K562 (cell line): ENCODE measurements around the gene WDR13. TPM values are rescaled to one million over a fixed set of nuclear protein-coding genes. Genes with fewer than 3 reads are reported as not detected.

ENCODE experiments used
- HNRNPUL1 ChIP-seq: fragments of 200-400 bp; formaldehyde crosslinking; IDR thresholded peaks from 2 replicates; pipeline ENCODE4 v1.6.1; 2017; ENCODE audit warnings: low read length
- MXD1 ChIP-seq: fragments of 250-450 bp; sonication (Bioruptor Pico); IDR thresholded peaks from 2 replicates; pipeline ENCODE4 v1.8.0; 2021; ENCODE audit warnings: borderline replicate concordance, mild to moderate bottlenecking, moderate library complexity; ENCODE audit not compliant: poor library complexity, severe bottlenecking
- RBM39 ChIP-seq: fragments of 200-400 bp; formaldehyde crosslinking; optimal IDR thresholded peaks from 2 replicates; pipeline ENCODE3; 2018; ENCODE audit warnings: low read depth, low read length
- ZNF133 ChIP-seq: fragments of 250-450 bp; sonication (Bioruptor Pico); IDR thresholded peaks from 2 replicates; pipeline ENCODE4 v1.4.0; 2020; ENCODE audit warnings: mild to moderate bottlenecking
- polyA plus RNA-seq, 8 experiments: library from polyadenylated mRNA; depleted of rRNA in 4 of 8; stranded (reverse) in 5 of 8; unstranded in 3 of 8; fragments of >200 nt; fragmentation: Nextera tagmentation in 2 of 8; fragmentation: Illumina TruSeq in 1 of 8; extraction: Ambion mirVana in 2 of 8; extraction: Trizol in 1 of 8; gene quantifications; 2 replicates each; pipeline versions ENCODE4 v1.2.1 to v1.2.3, GENCODE V29; 2011 to 2014; ENCODE audit warnings: inconsistent platforms in 1 of 8, missing spikeins in 1 of 8
- total RNA-seq, 7 experiments: library from RNA; depleted of rRNA in 6 of 7; stranded (reverse); fragments of >200 nt in 6 of 7; fragmentation: Illumina TruSeq in 2 of 7; extraction: Trizol in 2 of 7; gene quantifications; 2 replicates each; pipeline versions ENCODE4 v1.2.1 to v1.2.3, GENCODE V29; 2011 to 2021; ENCODE audit warnings: low replicate concordance in 1 of 7
- TF ChIP-seq, protein P1 (sequence below): sonication (generic); formaldehyde crosslinking; IDR thresholded peaks from 2 replicates; pipeline ENCODE4 v1.8.0; 2022; ENCODE audit warnings: missing genetic modification reagents, mild to moderate bottlenecking, moderate library complexity, borderline replicate concordance
- TF ChIP-seq, protein P2 (sequence below), 3 experiments: IDR thresholded peaks in 2 of 3; conservative IDR thresholded peaks in 1 of 3; 2 replicates each; pipeline ENCODE4 v1.5.1; 2011 to 2012; ENCODE audit warnings: low read length in 3 of 3, mild to moderate bottlenecking in 3 of 3, control low read depth in 2 of 3, improper control_type of control experiment in 1 of 3, inconsistent platforms in 1 of 3, low read depth in 1 of 3, mixed read lengths in 1 of 3, moderate library complexity in 1 of 3; ENCODE audit not compliant: insufficient read depth in 2 of 3
- TF ChIP-seq, protein P3 (sequence below): fragments of 200-600 bp; sonication (generic); IDR thresholded peaks from one replicate; pipeline ENCODE4 v1.6.1; 2012; ENCODE audit warnings: mild to moderate bottlenecking, low read depth, low read length, inconsistent platforms
- TF ChIP-seq, protein P4 (sequence below): IDR thresholded peaks from 3 replicates; pipeline ENCODE4 v1.6.1; 2011; ENCODE audit warnings: borderline replicate concordance, mild to moderate bottlenecking, moderate library complexity; ENCODE audit not compliant: insufficient read length; ENCODE audit errors: extremely low read depth

Gene WDR13
- total and polyA plus RNA-seq, 9 of the 15 experiments (the other 6 are each of a cell fraction or from before 2014, with no cell fraction given): 7.4 to 70.5 (median 31.4) TPM

- TF ChIP-seq, protein P1, sequence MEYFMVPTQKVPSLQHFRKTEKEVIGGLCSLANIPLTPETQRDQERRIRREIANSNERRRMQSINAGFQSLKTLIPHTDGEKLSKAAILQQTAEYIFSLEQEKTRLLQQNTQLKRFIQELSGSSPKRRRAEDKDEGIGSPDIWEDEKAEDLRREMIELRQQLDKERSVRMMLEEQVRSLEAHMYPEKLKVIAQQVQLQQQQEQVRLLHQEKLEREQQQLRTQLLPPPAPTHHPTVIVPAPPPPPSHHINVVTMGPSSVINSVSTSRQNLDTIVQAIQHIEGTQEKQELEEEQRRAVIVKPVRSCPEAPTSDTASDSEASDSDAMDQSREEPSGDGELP (CRISPR knock-in tag): no peak
- TF ChIP-seq, protein P2, sequence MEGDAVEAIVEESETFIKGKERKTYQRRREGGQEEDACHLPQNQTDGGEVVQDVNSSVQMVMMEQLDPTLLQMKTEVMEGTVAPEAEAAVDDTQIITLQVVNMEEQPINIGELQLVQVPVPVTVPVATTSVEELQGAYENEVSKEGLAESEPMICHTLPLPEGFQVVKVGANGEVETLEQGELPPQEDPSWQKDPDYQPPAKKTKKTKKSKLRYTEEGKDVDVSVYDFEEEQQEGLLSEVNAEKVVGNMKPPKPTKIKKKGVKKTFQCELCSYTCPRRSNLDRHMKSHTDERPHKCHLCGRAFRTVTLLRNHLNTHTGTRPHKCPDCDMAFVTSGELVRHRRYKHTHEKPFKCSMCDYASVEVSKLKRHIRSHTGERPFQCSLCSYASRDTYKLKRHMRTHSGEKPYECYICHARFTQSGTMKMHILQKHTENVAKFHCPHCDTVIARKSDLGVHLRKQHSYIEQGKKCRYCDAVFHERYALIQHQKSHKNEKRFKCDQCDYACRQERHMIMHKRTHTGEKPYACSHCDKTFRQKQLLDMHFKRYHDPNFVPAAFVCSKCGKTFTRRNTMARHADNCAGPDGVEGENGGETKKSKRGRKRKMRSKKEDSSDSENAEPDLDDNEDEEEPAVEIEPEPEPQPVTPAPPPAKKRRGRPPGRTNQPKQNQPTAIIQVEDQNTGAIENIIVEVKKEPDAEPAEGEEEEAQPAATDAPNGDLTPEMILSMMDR (IDR thresholded peaks at IDR 0.05 in 2 of 3, conservative IDR thresholded peaks at IDR 0.05 in 1 of 3; ENCODE audit: insufficient read depth in 2 of 3, low read depth in 1 of 3, low read length in 3 of 3): no peak
- no peak for TF ChIP-seq HNRNPUL1
- no peak for TF ChIP-seq MXD1 (CRISPR knock-in tag)
- TF ChIP-seq, protein P3, sequence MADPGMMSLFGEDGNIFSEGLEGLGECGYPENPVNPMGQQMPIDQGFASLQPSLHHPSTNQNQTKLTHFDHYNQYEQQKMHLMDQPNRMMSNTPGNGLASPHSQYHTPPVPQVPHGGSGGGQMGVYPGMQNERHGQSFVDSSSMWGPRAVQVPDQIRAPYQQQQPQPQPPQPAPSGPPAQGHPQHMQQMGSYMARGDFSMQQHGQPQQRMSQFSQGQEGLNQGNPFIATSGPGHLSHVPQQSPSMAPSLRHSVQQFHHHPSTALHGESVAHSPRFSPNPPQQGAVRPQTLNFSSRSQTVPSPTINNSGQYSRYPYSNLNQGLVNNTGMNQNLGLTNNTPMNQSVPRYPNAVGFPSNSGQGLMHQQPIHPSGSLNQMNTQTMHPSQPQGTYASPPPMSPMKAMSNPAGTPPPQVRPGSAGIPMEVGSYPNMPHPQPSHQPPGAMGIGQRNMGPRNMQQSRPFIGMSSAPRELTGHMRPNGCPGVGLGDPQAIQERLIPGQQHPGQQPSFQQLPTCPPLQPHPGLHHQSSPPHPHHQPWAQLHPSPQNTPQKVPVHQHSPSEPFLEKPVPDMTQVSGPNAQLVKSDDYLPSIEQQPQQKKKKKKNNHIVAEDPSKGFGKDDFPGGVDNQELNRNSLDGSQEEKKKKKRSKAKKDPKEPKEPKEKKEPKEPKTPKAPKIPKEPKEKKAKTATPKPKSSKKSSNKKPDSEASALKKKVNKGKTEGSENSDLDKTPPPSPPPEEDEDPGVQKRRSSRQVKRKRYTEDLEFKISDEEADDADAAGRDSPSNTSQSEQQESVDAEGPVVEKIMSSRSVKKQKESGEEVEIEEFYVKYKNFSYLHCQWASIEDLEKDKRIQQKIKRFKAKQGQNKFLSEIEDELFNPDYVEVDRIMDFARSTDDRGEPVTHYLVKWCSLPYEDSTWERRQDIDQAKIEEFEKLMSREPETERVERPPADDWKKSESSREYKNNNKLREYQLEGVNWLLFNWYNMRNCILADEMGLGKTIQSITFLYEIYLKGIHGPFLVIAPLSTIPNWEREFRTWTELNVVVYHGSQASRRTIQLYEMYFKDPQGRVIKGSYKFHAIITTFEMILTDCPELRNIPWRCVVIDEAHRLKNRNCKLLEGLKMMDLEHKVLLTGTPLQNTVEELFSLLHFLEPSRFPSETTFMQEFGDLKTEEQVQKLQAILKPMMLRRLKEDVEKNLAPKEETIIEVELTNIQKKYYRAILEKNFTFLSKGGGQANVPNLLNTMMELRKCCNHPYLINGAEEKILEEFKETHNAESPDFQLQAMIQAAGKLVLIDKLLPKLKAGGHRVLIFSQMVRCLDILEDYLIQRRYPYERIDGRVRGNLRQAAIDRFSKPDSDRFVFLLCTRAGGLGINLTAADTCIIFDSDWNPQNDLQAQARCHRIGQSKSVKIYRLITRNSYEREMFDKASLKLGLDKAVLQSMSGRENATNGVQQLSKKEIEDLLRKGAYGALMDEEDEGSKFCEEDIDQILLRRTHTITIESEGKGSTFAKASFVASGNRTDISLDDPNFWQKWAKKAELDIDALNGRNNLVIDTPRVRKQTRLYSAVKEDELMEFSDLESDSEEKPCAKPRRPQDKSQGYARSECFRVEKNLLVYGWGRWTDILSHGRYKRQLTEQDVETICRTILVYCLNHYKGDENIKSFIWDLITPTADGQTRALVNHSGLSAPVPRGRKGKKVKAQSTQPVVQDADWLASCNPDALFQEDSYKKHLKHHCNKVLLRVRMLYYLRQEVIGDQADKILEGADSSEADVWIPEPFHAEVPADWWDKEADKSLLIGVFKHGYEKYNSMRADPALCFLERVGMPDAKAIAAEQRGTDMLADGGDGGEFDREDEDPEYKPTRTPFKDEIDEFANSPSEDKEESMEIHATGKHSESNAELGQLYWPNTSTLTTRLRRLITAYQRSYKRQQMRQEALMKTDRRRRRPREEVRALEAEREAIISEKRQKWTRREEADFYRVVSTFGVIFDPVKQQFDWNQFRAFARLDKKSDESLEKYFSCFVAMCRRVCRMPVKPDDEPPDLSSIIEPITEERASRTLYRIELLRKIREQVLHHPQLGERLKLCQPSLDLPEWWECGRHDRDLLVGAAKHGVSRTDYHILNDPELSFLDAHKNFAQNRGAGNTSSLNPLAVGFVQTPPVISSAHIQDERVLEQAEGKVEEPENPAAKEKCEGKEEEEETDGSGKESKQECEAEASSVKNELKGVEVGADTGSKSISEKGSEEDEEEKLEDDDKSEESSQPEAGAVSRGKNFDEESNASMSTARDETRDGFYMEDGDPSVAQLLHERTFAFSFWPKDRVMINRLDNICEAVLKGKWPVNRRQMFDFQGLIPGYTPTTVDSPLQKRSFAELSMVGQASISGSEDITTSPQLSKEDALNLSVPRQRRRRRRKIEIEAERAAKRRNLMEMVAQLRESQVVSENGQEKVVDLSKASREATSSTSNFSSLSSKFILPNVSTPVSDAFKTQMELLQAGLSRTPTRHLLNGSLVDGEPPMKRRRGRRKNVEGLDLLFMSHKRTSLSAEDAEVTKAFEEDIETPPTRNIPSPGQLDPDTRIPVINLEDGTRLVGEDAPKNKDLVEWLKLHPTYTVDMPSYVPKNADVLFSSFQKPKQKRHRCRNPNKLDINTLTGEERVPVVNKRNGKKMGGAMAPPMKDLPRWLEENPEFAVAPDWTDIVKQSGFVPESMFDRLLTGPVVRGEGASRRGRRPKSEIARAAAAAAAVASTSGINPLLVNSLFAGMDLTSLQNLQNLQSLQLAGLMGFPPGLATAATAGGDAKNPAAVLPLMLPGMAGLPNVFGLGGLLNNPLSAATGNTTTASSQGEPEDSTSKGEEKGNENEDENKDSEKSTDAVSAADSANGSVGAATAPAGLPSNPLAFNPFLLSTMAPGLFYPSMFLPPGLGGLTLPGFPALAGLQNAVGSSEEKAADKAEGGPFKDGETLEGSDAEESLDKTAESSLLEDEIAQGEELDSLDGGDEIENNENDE: no peak
- TF ChIP-seq, protein P4, sequence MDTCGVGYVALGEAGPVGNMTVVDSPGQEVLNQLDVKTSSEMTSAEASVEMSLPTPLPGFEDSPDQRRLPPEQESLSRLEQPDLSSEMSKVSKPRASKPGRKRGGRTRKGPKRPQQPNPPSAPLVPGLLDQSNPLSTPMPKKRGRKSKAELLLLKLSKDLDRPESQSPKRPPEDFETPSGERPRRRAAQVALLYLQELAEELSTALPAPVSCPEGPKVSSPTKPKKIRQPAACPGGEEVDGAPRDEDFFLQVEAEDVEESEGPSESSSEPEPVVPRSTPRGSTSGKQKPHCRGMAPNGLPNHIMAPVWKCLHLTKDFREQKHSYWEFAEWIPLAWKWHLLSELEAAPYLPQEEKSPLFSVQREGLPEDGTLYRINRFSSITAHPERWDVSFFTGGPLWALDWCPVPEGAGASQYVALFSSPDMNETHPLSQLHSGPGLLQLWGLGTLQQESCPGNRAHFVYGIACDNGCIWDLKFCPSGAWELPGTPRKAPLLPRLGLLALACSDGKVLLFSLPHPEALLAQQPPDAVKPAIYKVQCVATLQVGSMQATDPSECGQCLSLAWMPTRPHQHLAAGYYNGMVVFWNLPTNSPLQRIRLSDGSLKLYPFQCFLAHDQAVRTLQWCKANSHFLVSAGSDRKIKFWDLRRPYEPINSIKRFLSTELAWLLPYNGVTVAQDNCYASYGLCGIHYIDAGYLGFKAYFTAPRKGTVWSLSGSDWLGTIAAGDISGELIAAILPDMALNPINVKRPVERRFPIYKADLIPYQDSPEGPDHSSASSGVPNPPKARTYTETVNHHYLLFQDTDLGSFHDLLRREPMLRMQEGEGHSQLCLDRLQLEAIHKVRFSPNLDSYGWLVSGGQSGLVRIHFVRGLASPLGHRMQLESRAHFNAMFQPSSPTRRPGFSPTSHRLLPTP: no peak
- no peak for TF ChIP-seq RBM39
- TF ChIP-seq ZNF133 (CRISPR knock-in tag): no peak
Observed at GRCh38 chrX:48573690-48574269, 23.5 kb upstream of the WDR13 start (continued).
